OCI-LY7 (cell line): ENCODE data around the gene PRPF40A.

Experiments used
- EZH2phosphoT487 ChIP-seq: fragments of 200-600 bp; sonication (generic); IDR thresholded peaks from 2 replicates; pipeline ENCODE4 v1.6.1; 2018; ENCODE audit warnings: low read depth, borderline replicate concordance, mild to moderate bottlenecking, mixed run types, antibody characterized with exemption, low read length, moderate library complexity, mixed read lengths
- TF ChIP-seq, protein P1 (sequence below): fragments of 200-600 bp; sonication (generic); conservative IDR thresholded peaks from 2 replicates; pipeline ENCODE4 v1.5.1; 2014; ENCODE audit warnings: mild to moderate bottlenecking, antibody characterized with exemption, low read length, moderate library complexity, mixed read lengths

DNA sequence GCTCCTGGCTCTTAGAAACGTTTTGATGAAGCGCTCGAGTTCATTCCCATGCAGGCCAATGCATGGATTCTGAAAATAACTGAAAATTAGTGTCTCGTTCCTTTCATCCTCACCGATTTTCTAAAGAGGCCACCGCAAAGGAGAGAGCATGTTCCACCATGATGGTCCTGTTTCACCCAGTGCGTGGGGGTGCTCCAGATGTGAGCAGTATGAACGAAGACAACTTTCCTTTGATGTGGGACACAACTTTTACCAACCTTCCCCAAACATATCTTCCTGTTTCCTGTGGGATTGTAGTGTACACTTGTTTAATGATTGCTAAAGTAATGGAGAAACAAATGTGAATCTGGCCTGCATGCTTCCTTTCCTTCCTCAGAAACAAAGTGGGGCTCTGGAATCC is 114.5 kb downstream of the PRPF40A start:
- TF ChIP-seq, protein P1, sequence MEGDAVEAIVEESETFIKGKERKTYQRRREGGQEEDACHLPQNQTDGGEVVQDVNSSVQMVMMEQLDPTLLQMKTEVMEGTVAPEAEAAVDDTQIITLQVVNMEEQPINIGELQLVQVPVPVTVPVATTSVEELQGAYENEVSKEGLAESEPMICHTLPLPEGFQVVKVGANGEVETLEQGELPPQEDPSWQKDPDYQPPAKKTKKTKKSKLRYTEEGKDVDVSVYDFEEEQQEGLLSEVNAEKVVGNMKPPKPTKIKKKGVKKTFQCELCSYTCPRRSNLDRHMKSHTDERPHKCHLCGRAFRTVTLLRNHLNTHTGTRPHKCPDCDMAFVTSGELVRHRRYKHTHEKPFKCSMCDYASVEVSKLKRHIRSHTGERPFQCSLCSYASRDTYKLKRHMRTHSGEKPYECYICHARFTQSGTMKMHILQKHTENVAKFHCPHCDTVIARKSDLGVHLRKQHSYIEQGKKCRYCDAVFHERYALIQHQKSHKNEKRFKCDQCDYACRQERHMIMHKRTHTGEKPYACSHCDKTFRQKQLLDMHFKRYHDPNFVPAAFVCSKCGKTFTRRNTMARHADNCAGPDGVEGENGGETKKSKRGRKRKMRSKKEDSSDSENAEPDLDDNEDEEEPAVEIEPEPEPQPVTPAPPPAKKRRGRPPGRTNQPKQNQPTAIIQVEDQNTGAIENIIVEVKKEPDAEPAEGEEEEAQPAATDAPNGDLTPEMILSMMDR, result no peak
- TF ChIP-seq EZH2phosphoT487, result no peak
